ENCODE data around the gene NOS3. TPM values are rescaled to one million over a fixed set of nuclear protein-coding genes. Genes with fewer than 3 reads are reported as not detected.
A peak's percentile ranks its signal among the peaks of the same experiment; 100 is the strongest.

The NOS3 gene
- total RNA-seq, 4 donors from 2014 or later = 5.2 to 8.1 (median 6.3) TPM

DNA sequence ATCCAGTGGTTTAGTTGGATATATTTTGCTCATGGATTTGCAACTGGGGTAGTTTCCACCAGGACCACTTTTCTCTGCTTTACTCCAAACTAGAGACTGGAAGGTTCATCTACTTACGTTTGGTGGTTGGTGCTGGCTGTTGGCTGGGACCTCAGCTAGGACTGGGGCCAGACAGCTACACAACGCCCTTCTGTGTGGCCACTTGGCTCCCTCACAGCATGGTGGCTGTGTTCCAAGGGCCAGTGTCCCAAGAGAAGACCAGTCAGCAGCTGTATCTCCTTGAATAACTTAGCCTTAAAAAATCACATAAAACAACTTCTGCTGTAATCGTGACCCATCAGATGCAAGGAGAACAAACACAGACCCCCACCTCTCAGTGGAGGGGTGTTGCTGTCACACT lies 8.5 kb upstream of the NOS3 start:
- no peak for TF ChIP-seq POLR2A (IDR thresholded peaks at IDR 0.05)
- no peak for TF ChIP-seq CTCF (IDR thresholded peaks at IDR 0.05)
- no peak for DNase-seq
- Histone ChIP-seq H3K27me3 (peaks cover 4% of the 10 kb centered on the region), H3K27ac (no peak overlapping the region), H3K9me3 (no peaks in the 10 kb centered on the region), H3K36me3 (no peaks in the 10 kb centered on the region), H3K4me1 (peaks cover 3 to 15% of the 10 kb centered on the region in 2 donors), H3K4me3 (replicated peaks in 1 of 3) (no peak overlapping the region)
- WGBS, 2 donors = 43 to 59% methylated on average over 3 of the region's 3 CpGs
- intact Hi-C loops (cut with DNase I) = no loop called here

- no peak overlapping the region for H3K4me3 ChIP-seq (replicated peaks in 1 of 3)
- H3K4me1 ChIP-seq = peaks cover 0 to 3% of the 10 kb centered on the region in 2 donors
- TF ChIP-seq CTCF (IDR thresholded peaks at IDR 0.05) (no peak), POLR2A (IDR thresholded peaks at IDR 0.05) (no peak)
- intact Hi-C loops (cut with DNase I) = no loop called here
- H3K27me3 ChIP-seq = no peaks in the 10 kb centered on the region
- DNase-seq = peak in 1 of 2 donors; percentile 35
- 0 to 7% methylated on average over 2 of the region's 2 CpGs for WGBS, 2 donors
- H3K36me3 ChIP-seq = no peaks in the 10 kb centered on the region
- H3K27ac ChIP-seq = no peak overlapping the region
- H3K9me3 ChIP-seq = no peaks in the 10 kb centered on the region
These were observed 6.9 kb upstream of the NOS3 start for GRCh38 chr7:150983893-150984368.

DNA sequence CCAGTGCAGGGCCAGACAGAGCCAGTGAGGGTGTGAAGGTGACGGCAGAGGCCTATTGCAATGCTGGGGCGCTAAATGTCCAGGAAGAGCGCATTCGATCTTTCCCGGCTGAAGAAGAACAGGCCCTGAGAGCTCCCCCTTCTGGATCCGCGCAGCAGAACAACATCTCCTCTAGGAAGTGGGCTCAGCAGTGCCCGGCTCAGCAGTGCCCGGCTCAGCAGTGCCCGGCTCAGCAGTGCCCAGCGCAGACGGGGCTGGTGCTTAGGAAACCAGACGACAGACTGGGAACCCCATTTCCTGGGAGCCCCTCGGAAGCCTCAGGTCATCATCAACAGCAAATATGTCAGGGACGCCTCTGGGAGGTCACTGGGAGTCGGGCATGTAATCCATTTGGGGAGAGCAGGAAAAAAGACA lies 4.7 kb upstream of the NOS3 start:
- Histone ChIP-seq H3K27me3 (no peaks in the 10 kb centered on the region), H3K27ac (no peak overlapping the region), H3K36me3 (no peaks in the 10 kb centered on the region), H3K4me3 (replicated peaks in 1 of 3) (no peak overlapping the region), H3K9me3 (no peaks in the 10 kb centered on the region), H3K4me1 (no peaks in the 10 kb centered on the region)
- intact Hi-C loops (cut with DNase I) = loop anchor here (5.0 kb wide), 1 partner anchor 89 kb away; no protein-coding TSS in a partner anchor
- WGBS, 2 donors = 13 to 21% methylated on average over 5 to 16 of the region's 16 CpGs
- peak; percentile 45 to 50 for DNase-seq
- TF ChIP-seq CTCF (IDR thresholded peaks at IDR 0.05) (peak in 3 of 6 experiments; percentile 29 to 55 (median 31)), POLR2A (IDR thresholded peaks at IDR 0.05) (no peak)

DNA sequence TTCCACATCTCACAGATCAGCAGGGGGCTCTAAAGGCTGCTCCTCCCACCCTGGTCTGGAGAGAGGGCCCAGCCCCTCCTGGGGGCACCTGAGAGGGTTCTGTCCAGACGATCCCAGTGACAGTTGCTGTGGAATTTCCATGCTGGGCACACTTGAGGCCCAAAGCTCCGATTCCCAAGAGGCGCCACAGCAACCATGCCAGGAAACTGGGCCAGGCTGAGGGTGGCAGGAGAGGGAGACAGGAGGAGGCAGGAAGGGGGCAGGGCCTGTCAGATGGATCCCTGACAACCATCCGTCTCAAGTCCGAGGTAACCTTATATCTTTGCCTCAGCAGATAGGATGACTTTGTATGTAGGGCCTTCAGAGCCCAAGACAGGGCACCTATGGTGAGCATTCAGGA lies 4.3 kb upstream of the NOS3 start:
- Histone ChIP-seq H3K9me3 (no peaks in the 10 kb centered on the region), H3K27me3 (no peaks in the 10 kb centered on the region), H3K4me3 (replicated peaks in 1 of 3) (no peak overlapping the region), H3K36me3 (no peaks in the 10 kb centered on the region), H3K27ac (no peak overlapping the region), H3K4me1 (no peaks in the 10 kb centered on the region)
- intact Hi-C loops (cut with DNase I) = loop anchor here (5.0 kb wide), 1 partner anchor 89 kb away; no protein-coding TSS in a partner anchor
- DNase-seq = no peak
- TF ChIP-seq CTCF (IDR thresholded peaks at IDR 0.05) = no peak
- no peak for TF ChIP-seq POLR2A (IDR thresholded peaks at IDR 0.05)
- WGBS, 2 donors = 70 to 73% methylated on average over 4 to 5 of the region's 5 CpGs

- intact Hi-C loops (cut with DNase I) = loop anchor here (5.0 kb wide), 1 partner anchor 91 kb away; no protein-coding TSS in a partner anchor
- H3K4me3 ChIP-seq (replicated peaks in 1 of 3) = no peak overlapping the region
- DNase-seq = peak; percentile 22 to 29
These were observed 2.3 kb upstream of the NOS3 start for GRCh38 chr7:150988230-150989226.

More at GRCh38 chr7:150988230-150989226, 2.3 kb upstream of the NOS3 start:
- WGBS, 2 donors = 25 to 37% methylated on average over 12 to 26 of the region's 31 CpGs
- no peaks in the 10 kb centered on the region for H3K9me3 ChIP-seq
- TF ChIP-seq POLR2A (IDR thresholded peaks at IDR 0.05) = no peak
- peak; percentile 37 to 65 (median 58) for TF ChIP-seq CTCF (IDR thresholded peaks at IDR 0.05)
- peak overlapping the region in 2 of 3 donors; percentile 11 to 41 for H3K27ac ChIP-seq
- H3K36me3 ChIP-seq = no peaks in the 10 kb centered on the region
- H3K27me3 ChIP-seq = no peaks in the 10 kb centered on the region
- no peaks in the 10 kb centered on the region for H3K4me1 ChIP-seq

Data from thyroid gland (tissue), 4 donors.